K562 treated with DMSO at 1 percent for 4 hours (cell line): Measurements from ENCODE around the gene TSC22D3. TPM values are rescaled to one million over a fixed set of nuclear protein-coding genes. Genes with fewer than 3 reads are reported as not detected.

ENCODE experiments used
- total RNA-seq: library from RNA; unstranded; fragments of 300-600 nt; gene quantifications from 2 replicates; pipeline ENCODE4 v1.2.3, GENCODE V29; 2022; ENCODE audit not compliant: insufficient read depth

The TSC22D3 gene
- 8.5 and 11.9 TPM in 2 replicates for total RNA-seq

GRCh38 chrX:107775734-107776511 is at the start of gene TSC22D3:
TSC22D3 (minus strand) TSS chrX:107775787; CDS start chrX:107775419, 368 bp downstream.

GRCh38 chrX:107777536-107777832 is 1.9 kb upstream of the TSC22D3 start, which contains the start of gene NCBP2L:
NCBP2L (plus strand) TSS chrX:107777733; CDS start chrX:107794221, 16,488 bp downstream.

Other genes starting within 250 kb of the TSC22D3 start
- gene PRPS1, start 147.3 kb downstream of the TSC22D3 start, total RNA-seq, result 45.4 and 51.8 TPM in 2 replicates
- not detected in 2 replicates for gene NCBP2L, start 1.9 kb upstream of the TSC22D3 start, total RNA-seq
- gene MID2, start 50.1 kb upstream of the TSC22D3 start, total RNA-seq, result not detected in 2 replicates
- gene TEX13B, start 206.6 kb upstream of the TSC22D3 start, total RNA-seq, result not detected in 2 replicates